ENCODE measurements around the gene SLC24A3. TPM values are rescaled to one million over a fixed set of nuclear protein-coding genes. Genes with fewer than 3 reads are reported as not detected.

Gene SLC24A3
- total and polyA plus RNA-seq, 2 donors from 2014 or later = 0.86 to 5.2 TPM

GRCh38 chr20:19658137-19658536 is 445.7 kb downstream of the SLC24A3 start:
- DNase-seq = no peak
- H3K27ac ChIP-seq (ENCODE audit: low read depth in 2 of 2, low read length in 2 of 2) = no peak overlapping the region
- H3K4me3 ChIP-seq (ENCODE audit: low read length in 3 of 3) = no peak overlapping the region
- H3K27me3 ChIP-seq (ENCODE audit: control insufficient read depth, insufficient read depth, low read length) = no peaks in the 10 kb centered on the region
- no peak for TF ChIP-seq CTCF (IDR thresholded peaks at IDR 0.05; ENCODE audit: borderline replicate concordance, extremely low read depth, insufficient read depth)
- FAIRE-seq = no peak
- H3K4me1 ChIP-seq (ENCODE audit: control insufficient read depth in 2 of 3, insufficient read depth in 2 of 3, low read depth in 1 of 3, low read length in 3 of 3) = peaks cover 0 to 13% (median 9%) of the 10 kb centered on the region in 3 donors
- intact Hi-C loops (cut with DNase I) = no loop called here
- no peak overlapping the region for H3K9ac ChIP-seq (ENCODE audit: low read length in 3 of 3)
- no peaks in the 10 kb centered on the region for H3K9me3 ChIP-seq (ENCODE audit: control insufficient read depth in 2 of 3, insufficient read depth in 1 of 3, low read length in 3 of 3)
- H3K36me3 ChIP-seq (ENCODE audit: control insufficient read depth in 2 of 3, insufficient read depth in 3 of 3, low read length in 3 of 3) = no peaks in the 10 kb centered on the region

- no peaks in the 10 kb centered on the region for H3K9me3 ChIP-seq (ENCODE audit: control insufficient read depth in 2 of 3, insufficient read depth in 1 of 3, low read length in 3 of 3)
- H3K9ac ChIP-seq (ENCODE audit: low read length in 3 of 3) = no peak overlapping the region
- no peak for DNase-seq
- H3K27me3 ChIP-seq (ENCODE audit: control insufficient read depth, insufficient read depth, low read length) = no peaks in the 10 kb centered on the region
- peaks cover 0 to 13% (median 9%) of the 10 kb centered on the region in 3 donors for H3K4me1 ChIP-seq (ENCODE audit: control insufficient read depth in 2 of 3, insufficient read depth in 2 of 3, low read depth in 1 of 3, low read length in 3 of 3)
- H3K4me3 ChIP-seq (ENCODE audit: low read length in 3 of 3) = no peak overlapping the region
- no peak for FAIRE-seq
- intact Hi-C loops (cut with DNase I) = no loop called here
- no peaks in the 10 kb centered on the region for H3K36me3 ChIP-seq (ENCODE audit: control insufficient read depth in 2 of 3, insufficient read depth in 3 of 3, low read length in 3 of 3)
- no peak overlapping the region for H3K27ac ChIP-seq (ENCODE audit: low read depth in 2 of 2, low read length in 2 of 2)
- no peak for TF ChIP-seq CTCF (IDR thresholded peaks at IDR 0.05; ENCODE audit: borderline replicate concordance, extremely low read depth, insufficient read depth)
Measured at GRCh38 chr20:19659448-19659847, 447.0 kb downstream of the SLC24A3 start.

- no peak for TF ChIP-seq CTCF (IDR thresholded peaks at IDR 0.05; ENCODE audit: borderline replicate concordance, extremely low read depth, insufficient read depth)
- no peaks in the 10 kb centered on the region for H3K36me3 ChIP-seq (ENCODE audit: control insufficient read depth in 2 of 3, insufficient read depth in 3 of 3, low read length in 3 of 3)
- H3K27me3 ChIP-seq (ENCODE audit: control insufficient read depth, insufficient read depth, low read length) = no peaks in the 10 kb centered on the region
- H3K4me3 ChIP-seq (ENCODE audit: low read length in 3 of 3) = no peak overlapping the region
- peak in 1 of 5 donors; percentile 17 for DNase-seq
- no peak for FAIRE-seq
- intact Hi-C loops (cut with DNase I) = no loop called here
- H3K27ac ChIP-seq (ENCODE audit: low read depth in 2 of 2, low read length in 2 of 2) = no peak overlapping the region
- no peaks in the 10 kb centered on the region for H3K9me3 ChIP-seq (ENCODE audit: control insufficient read depth in 2 of 3, insufficient read depth in 1 of 3, low read length in 3 of 3)
- H3K9ac ChIP-seq (ENCODE audit: low read length in 3 of 3) = no peak overlapping the region
- peaks cover 0 to 13% (median 9%) of the 10 kb centered on the region in 3 donors for H3K4me1 ChIP-seq (ENCODE audit: control insufficient read depth in 2 of 3, insufficient read depth in 2 of 3, low read depth in 1 of 3, low read length in 3 of 3)
Measured at GRCh38 chr20:19660808-19661378, 448.5 kb downstream of the SLC24A3 start.

Measured in kidney (tissue), 14 donors.